HG02678 (cell line): ENCODE measurements around the gene GYPC.
"Not testable (repeated sequence)": the region's sequence is repeated elsewhere in the genome, so short reads cannot be mapped to it uniquely, and the experiment has no call there.

Source experiments
- ATAC-seq: cut with Tn5 transposase; IDR thresholded peaks from one replicate; pipeline ENCODE4 v1.9.1; 2021; ENCODE audit warnings: mild to moderate bottlenecking, moderate library complexity; ENCODE audit not compliant: unreplicated experiment

The GYPC gene

GRCh38 chr2:126696644-126697520, 40.9 kb downstream of the GYPC start:
- ATAC-seq = no peak

GRCh38 chr2:126698376-126698775, 42.4 kb downstream of the GYPC start:
- ATAC-seq = no peak

- ATAC-seq = no peak
Measured at GRCh38 chr2:126699018-126699417, 43.1 kb downstream of the GYPC start.

GRCh38 chr2:126699716-126700581, 44.0 kb downstream of the GYPC start:
- no peak for ATAC-seq

GRCh38 chr2:126700677-126701076, 44.7 kb downstream of the GYPC start:
- no peak for ATAC-seq

- no peak for ATAC-seq
Measured at GRCh38 chr2:126703311-126703710, 47.4 kb downstream of the GYPC start.

- no peak for ATAC-seq
Measured at GRCh38 chr2:126704434-126705160, 48.6 kb downstream of the GYPC start.

GRCh38 chr2:126707191-126707590, 51.2 kb downstream of the GYPC start:
- no peak for ATAC-seq

- no peak for ATAC-seq
Measured at GRCh38 chr2:126707941-126708340, 52.0 kb downstream of the GYPC start.

GRCh38 chr2:126714191-126714965, 58.4 kb downstream of the GYPC start:
- no peak for ATAC-seq

- ATAC-seq = no peak
Measured at GRCh38 chr2:126715111-126715510, 59.2 kb downstream of the GYPC start.

GRCh38 chr2:126715576-126716406, 59.8 kb downstream of the GYPC start:
- ATAC-seq = no peak

- ATAC-seq = not testable (repeated sequence)
Measured at GRCh38 chr2:126717277-126717676, 61.3 kb downstream of the GYPC start.

- ATAC-seq = no peak
Measured at GRCh38 chr2:126717928-126718327, 62.0 kb downstream of the GYPC start.

GRCh38 chr2:126719191-126719832, 63.4 kb downstream of the GYPC start:
- no peak for ATAC-seq

- ATAC-seq = no peak
Measured at GRCh38 chr2:126719833-126720351, 63.9 kb downstream of the GYPC start.

- ATAC-seq = no peak
Measured at GRCh38 chr2:126720638-126721037, 64.7 kb downstream of the GYPC start.

- no peak for ATAC-seq
Measured at GRCh38 chr2:126722081-126722480, 66.1 kb downstream of the GYPC start.

GRCh38 chr2:126722546-126722945, 66.6 kb downstream of the GYPC start:
- no peak for ATAC-seq
